Cardiac fibroblast (primary cell): Measurements from ENCODE around the gene TRAPPC14.
"Not testable (repeated sequence)": the region's sequence is repeated elsewhere in the genome, so short reads cannot be mapped to it uniquely, and the experiment has no call there.

Source experiments
- DNase-seq, 2 donors: peaks; one replicate each; pipeline versions ENCODE4 v3.0.0 to v3.0.0-alpha.2; 2010; ENCODE audit warnings: low read depth in 2 of 2
- H3K4me3 ChIP-seq, 2 donors: replicated peaks in 1 of 2; 1 replicate in 1 of 2; 2 replicates in 1 of 2; pipeline ENCODE4 v1.5.1; 2011; ENCODE audit warnings: low read depth in 2 of 2, low read length in 2 of 2, mild to moderate bottlenecking in 2 of 2, moderate library complexity in 1 of 2
- TF ChIP-seq, protein P1 (sequence below): IDR thresholded peaks from one replicate; pipeline ENCODE4 v1.5.1; 2011; ENCODE audit warnings: low read depth, mild to moderate bottlenecking, low read length, inconsistent platforms

The TRAPPC14 gene

DNA sequence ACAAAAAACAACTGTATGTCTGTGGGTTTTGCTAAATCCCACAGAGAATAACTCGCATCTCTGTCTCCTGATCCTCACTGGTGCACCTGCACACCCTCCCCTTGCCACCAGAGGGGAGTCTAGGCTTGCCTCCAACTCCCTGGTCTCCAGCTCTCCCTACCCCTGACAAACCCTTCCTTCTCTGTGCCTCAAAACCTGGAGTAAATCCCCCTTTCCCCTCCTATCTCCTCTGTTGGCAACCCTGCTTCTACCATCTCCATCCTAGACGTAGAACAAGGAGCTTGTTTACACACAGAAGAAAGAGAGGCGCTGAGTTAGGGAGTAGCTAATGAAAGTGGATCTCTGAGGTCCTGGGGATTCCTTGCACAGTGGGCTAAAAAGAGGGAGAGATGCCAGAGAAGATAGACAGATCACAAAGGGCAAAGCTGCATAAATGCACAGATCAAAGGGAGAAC, 25.8 kb downstream of the TRAPPC14 start:
- TF ChIP-seq, protein P1, sequence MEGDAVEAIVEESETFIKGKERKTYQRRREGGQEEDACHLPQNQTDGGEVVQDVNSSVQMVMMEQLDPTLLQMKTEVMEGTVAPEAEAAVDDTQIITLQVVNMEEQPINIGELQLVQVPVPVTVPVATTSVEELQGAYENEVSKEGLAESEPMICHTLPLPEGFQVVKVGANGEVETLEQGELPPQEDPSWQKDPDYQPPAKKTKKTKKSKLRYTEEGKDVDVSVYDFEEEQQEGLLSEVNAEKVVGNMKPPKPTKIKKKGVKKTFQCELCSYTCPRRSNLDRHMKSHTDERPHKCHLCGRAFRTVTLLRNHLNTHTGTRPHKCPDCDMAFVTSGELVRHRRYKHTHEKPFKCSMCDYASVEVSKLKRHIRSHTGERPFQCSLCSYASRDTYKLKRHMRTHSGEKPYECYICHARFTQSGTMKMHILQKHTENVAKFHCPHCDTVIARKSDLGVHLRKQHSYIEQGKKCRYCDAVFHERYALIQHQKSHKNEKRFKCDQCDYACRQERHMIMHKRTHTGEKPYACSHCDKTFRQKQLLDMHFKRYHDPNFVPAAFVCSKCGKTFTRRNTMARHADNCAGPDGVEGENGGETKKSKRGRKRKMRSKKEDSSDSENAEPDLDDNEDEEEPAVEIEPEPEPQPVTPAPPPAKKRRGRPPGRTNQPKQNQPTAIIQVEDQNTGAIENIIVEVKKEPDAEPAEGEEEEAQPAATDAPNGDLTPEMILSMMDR, result peak; percentile 96
- no peak overlapping the region for H3K4me3 ChIP-seq
- peak; percentile 73 to 79 for DNase-seq

DNA sequence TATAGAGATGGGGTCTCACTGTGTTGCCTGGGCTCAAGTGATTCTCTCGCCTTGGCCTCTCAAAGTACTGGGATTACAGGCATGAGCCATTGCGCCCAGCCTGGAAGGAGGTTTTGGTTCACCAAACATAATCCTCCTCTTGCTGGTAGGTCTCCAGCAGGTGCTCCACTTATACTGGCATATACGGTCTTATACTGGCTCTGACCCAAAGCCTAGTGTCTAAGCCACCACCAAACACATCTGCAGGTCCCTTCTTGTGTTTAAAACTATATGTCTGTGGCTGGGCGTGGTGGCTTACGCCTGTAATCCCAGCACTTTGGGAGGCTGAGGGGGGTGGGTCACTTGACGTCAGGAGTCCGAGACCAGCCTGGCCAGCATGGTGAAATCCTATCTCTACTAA, 26.4 kb downstream of the TRAPPC14 start:
- no peak for DNase-seq
- TF ChIP-seq, protein P1, result no peak
- no peak overlapping the region for H3K4me3 ChIP-seq

DNA sequence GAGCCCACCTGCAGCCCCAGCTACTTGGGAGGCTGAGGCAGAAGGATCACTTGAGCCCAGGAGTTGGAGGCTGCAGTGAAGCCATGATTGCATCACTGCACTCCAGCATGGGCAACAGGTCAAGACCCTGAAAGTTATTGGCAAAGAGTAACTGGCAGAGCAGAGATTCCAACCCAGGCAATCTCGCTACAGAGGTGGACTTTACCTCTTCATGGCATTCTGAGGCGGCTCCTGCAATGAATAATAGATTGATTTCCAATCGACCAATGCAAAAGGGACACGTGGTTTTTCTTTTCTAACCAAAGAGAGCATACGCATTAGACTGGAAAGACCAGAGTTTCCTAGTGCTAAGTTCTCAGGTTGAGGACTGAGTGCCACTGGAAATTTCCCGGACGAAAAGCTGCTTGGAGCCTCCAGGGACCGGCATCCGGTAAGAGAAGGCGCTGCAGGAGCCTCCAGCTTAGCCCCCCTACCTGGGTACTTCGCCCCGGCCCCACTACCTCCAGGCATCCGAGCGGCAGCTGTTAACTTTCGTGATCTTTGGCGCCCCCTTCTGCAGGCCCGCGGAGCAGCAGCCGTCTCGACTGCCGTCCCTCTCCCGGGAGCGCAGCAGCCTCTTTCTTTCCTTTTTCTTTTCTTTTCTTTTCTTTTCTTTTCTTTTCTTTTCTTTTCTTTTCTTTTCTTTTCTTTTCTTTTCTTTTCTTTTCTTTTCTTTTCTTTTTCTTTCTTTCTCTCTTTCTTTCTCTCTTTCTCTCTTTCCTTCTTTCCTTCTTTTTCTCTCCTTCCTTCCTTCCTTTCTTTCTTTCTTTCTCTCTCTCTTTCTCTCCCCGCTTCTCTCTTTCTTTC, 27.7 kb downstream of the TRAPPC14 start:
- H3K4me3 ChIP-seq, result no peak overlapping the region
- TF ChIP-seq, protein P1, result peak; percentile 83

DNA sequence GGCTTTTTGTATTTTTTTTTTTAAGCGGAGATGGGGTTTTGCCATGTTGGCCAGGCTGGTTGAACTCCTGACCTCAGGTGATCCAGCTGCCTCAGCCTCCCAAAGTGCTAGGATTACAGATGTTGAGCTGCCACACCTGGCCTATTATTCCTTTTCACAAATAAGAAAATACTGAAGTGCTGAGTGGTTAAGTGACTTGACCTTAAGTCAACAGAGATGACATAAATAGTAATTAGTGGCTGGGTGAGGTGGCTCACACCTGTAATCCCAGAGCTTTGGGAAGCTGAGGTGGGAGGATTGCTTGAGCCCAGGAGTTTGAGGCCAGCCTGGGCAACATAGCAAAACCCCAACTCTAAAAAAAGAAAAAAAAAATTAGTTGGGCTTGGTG, 28.3 kb downstream of the TRAPPC14 start:
- not testable (repeated sequence) for DNase-seq, H3K4me3 ChIP-seq

More for the DNA sequence above, 27.7 kb downstream of the TRAPPC14 start:
- DNase-seq, result peak; percentile 62 to 66

DNA sequence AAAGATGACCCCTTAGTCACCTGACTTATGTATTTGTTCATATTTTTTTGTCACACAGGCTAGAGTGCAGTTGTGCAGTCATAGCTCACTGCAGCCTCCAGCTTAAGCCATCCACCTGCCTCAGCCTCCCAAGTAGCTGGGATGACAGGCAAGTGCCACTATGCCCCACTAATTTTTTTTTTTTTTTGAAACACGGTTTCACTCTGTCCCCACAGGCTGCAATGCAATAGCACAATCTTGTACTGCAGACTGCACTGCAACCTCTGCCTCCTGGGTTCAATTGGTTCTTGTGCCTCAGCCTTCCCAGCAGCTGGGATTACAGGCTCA, 29.9 kb downstream of the TRAPPC14 start:
- no peak overlapping the region for H3K4me3 ChIP-seq
- TF ChIP-seq, protein P1, result no peak
- DNase-seq, result no peak

DNA sequence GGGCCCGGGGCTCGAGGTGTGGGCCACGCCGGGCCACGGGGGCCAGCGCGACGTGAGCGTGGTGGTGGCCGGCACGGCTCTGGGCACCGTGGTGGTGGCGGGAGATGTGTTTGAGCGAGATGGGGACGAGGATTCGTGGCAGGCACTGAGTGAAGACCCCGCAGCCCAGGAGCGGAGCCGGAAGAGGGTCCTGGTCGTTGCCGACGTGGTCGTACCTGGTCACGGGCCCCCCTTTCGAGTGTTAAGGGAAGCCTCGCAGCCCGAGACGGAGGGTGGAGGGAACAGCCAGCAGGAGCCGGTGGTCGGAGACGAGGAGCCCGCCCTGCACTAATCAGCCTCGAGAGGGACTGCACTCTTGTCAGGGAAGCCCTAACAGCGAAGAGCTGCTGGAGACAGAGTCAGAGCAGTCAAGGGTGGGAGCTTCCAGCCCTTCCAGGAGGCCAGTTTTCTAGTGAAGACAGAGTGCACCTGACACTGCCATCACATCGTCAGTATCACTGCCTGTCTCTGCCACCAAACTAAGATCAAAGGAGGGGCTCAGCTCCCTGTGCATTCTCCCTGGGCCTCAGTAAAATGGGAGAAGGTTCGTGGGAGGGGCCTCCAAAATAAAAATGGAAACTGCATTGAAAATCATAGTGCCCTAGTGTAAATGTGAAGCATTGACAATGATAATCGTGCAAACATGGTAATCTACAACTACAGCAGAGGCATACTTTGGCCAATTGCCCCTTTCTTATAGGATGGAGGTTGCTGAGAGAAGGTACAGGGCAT, 30.5 kb downstream of the TRAPPC14 start:
- TF ChIP-seq, protein P1, result no peak
- DNase-seq, result peak in 1 of 2 donors; percentile 15
- H3K4me3 ChIP-seq, result peak overlapping the region; percentile 88 to 97
